GM12864 (cell line): ENCODE results near the gene TMEM207.

ENCODE experiments used
- DNase-seq: peaks from one replicate; pipeline ENCODE4 v3.0.0-alpha.2; 2011; ENCODE audit warnings: low read depth
- H3K4me3 ChIP-seq: 2 replicates; pipeline ENCODE4 v1.5.1; 2011; ENCODE audit warnings: mild to moderate bottlenecking, low read depth, low read length, control low read depth
- TF ChIP-seq, protein P1 (sequence below): IDR thresholded peaks from 2 replicates; pipeline ENCODE4 v1.5.1; 2011; ENCODE audit warnings: low read depth, mild to moderate bottlenecking, moderate library complexity, low read length, control low read depth, inconsistent platforms; ENCODE audit errors: missing control alignments

The TMEM207 gene

DNA sequence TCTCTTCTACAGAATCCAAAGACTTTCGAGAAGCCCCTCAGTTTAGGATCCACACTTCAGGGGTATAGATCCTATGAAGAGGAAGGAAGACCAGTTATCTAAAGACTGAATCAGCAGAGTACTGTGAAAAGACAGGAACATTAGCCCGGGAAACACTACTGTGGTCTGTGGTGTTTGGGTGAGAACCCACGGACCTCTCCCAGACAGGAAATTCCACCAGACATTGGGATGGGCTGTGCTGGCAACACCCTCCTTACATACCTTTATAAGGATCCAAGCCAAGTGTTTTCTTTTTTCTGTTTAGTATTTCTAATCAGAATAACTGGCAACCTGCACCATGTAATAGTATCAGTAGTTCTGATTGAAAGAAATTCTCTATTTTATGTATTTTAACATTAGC, 14.1 kb downstream of the TMEM207 start:
- no peak for DNase-seq
- TF ChIP-seq, protein P1, sequence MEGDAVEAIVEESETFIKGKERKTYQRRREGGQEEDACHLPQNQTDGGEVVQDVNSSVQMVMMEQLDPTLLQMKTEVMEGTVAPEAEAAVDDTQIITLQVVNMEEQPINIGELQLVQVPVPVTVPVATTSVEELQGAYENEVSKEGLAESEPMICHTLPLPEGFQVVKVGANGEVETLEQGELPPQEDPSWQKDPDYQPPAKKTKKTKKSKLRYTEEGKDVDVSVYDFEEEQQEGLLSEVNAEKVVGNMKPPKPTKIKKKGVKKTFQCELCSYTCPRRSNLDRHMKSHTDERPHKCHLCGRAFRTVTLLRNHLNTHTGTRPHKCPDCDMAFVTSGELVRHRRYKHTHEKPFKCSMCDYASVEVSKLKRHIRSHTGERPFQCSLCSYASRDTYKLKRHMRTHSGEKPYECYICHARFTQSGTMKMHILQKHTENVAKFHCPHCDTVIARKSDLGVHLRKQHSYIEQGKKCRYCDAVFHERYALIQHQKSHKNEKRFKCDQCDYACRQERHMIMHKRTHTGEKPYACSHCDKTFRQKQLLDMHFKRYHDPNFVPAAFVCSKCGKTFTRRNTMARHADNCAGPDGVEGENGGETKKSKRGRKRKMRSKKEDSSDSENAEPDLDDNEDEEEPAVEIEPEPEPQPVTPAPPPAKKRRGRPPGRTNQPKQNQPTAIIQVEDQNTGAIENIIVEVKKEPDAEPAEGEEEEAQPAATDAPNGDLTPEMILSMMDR, result no peak
- H3K4me3 ChIP-seq, result no peak overlapping the region

DNA sequence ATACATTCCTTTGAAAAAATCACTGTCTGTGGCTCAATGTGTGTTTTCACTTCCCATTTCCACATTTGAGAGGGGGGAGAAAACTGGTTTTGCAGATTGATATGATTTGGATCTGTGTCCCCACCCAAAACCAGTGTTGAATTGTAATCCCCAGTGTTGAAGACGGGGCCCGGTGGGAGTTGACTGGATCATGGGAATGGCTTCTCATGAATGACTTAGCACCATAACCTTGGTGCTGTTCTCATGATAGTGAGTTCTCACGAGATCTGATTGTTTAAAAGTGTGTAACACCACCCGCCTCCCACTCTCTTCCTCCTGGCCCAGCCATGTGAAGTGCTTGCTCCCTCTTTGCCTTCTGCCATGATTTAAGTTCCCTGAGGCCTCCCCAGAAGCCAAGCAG, 16.1 kb downstream of the TMEM207 start:
- H3K4me3 ChIP-seq, result no peak overlapping the region
- TF ChIP-seq, protein P1, result no peak
- no peak for DNase-seq

DNA sequence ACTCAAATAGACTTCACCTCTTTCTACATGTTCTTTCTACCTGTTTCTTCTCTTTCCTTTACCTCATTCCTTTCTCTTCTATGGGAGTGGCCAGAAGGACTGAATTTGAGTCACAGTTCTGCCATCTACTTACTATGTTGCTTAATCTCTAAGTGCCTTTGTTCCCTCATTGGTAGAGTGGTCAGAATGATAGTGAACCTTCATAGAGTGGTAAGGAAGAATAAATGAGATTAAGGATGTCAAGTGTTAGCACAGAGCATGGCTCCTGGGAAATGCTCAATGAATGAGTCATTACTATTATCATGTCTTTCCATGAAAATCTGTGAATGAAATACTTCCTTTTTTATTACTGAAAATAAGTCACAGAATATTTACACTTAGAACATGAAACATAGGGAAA, 17.5 kb downstream of the TMEM207 start:
- no peak for DNase-seq
- H3K4me3 ChIP-seq, result no peak overlapping the region
- TF ChIP-seq, protein P1, result no peak

DNA sequence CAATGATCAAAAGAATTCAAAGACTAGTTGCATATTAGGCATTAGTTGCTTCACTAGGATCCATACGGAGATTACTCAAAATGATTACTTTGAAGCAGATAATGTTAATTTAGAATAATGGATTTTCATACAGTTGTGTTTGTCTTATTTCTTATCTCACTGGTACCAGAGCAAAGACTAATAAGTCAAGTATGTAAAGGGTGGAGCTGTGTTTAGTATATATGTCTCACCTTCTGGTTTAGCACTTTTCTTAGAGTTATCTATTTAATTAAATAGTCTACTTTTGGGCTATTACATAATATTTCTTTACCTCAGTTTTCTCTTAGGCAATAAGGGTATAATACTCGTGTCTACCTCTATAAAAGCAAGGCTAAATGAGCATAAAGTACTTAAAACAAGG, 18.8 kb downstream of the TMEM207 start:
- TF ChIP-seq, protein P1, result no peak
- DNase-seq, result no peak
- H3K4me3 ChIP-seq, result no peak overlapping the region

DNA sequence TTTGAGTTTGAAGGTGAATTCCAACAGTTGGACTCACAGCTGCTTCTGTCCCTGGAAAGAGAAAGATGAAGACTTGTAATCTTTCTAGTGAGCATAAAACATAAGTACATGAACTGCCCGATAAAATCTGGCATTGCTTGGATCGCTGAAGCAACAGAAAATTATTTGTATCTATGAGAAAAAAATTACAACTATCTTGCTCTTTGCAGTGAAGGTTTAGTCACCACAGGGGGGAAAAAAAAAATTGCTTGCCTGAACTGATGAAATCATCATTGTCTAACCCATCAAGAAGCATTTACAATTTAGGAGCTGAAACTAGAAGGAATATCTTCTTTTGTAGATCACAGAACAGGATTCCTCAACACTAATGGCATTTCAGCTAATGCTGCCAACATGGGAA, 20.0 kb downstream of the TMEM207 start:
- TF ChIP-seq, protein P1, result no peak
- DNase-seq, result no peak
- H3K4me3 ChIP-seq, result no peak overlapping the region

DNA sequence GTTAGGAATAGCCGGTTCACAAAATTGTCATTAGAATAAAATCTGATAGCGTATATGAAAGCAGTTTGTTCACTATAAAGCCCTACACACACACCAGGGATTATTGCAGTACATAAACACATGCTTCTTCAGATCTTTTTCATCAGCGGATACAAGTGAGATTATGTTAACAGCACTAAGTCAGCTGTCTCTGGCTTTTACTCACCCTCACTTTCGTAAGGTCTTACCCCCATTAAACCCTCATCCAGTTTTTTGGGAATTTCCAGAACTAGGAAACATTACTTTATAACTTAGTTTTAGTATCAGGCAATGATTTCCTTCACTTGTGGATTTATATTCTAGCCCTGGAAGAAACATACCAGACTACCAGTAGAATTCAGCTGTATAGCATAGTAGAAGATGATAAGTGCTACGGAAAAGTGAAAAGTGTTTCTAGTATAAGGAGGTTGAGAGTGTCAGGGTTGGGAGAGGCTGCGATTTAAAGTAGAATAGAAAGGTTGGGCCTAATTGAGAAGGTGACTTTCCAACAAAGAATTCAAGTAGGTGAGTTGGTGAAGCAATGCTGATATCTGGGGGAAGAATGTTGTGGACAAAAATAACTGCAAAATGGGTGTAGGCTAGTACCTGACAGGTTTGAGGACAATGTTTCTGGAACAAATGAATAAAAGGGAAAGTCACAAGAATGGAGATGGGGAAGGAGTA, 22.7 kb downstream of the TMEM207 start:
- no peak overlapping the region for H3K4me3 ChIP-seq
- no peak for DNase-seq
- TF ChIP-seq, protein P1, result no peak

DNA sequence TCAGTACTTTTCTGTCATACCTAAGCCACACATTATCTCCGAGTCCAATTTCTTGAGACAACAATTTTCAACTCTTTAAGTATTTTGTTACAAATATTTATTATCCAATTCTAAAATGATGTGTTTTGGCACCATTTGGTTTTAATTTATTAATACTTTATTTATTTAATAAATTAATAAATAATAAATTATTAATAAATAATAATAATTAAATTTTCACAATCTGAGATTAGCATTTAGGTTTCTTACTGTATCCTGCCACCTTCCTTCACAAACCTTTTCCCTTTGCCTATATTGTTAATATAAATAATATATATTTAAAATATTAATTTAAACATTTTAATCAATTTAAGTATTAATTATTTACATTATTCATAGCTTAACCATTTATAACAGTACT, 23.9 kb downstream of the TMEM207 start:
- no peak for DNase-seq
- no peak overlapping the region for H3K4me3 ChIP-seq
- TF ChIP-seq, protein P1, result no peak
